ENCODE measurements around the gene SLC52A1. TPM values are rescaled to one million over a fixed set of nuclear protein-coding genes. Genes with fewer than 3 reads are reported as not detected.

The SLC52A1 gene
- total and polyA plus RNA-seq, 2 of the 13 experiments (the other 11 are each of a cell fraction or from before 2014, with no cell fraction given) = 0.03 to 0.13 TPM

- TF ChIP-seq MEIS1 (CRISPR knock-in tag; IDR thresholded peaks at IDR 0.05; ENCODE audit: borderline replicate concordance) (no peak), SRF (IDR thresholded peaks at IDR 0.05; ENCODE audit: low read depth, low read length) (no peak), ZNF646 (CRISPR knock-in tag; IDR thresholded peaks at IDR 0.05) (no peak), SMC3 (IDR thresholded peaks at IDR 0.05; ENCODE audit: low read length) (peak; percentile 65), KDM2A (CRISPR knock-in tag; IDR thresholded peaks at IDR 0.05; ENCODE audit: borderline replicate concordance, low read depth) (no peak; the same call in 1 of the 2 replicates), CTCF (CRISPR knock-in tag; IDR thresholded peaks at IDR 0.05) (peak; percentile 73), RELA (CRISPR knock-in tag; IDR thresholded peaks at IDR 0.05) (no peak), REXO4 (CRISPR knock-in tag; IDR thresholded peaks at IDR 0.05; ENCODE audit: borderline replicate concordance) (no peak), MTF1 (CRISPR knock-in tag; IDR thresholded peaks at IDR 0.05) (no peak), CBX2 (IDR thresholded peaks at IDR 0.05; ENCODE audit: low read depth, low read length) (no peak), CBX2 (CRISPR knock-in tag; IDR thresholded peaks at IDR 0.05; ENCODE audit: low read depth) (no peak), GABPA (IDR thresholded peaks at IDR 0.05; ENCODE audit: low read depth, low read length) (no peak), GABPA (CRISPR knock-in tag; IDR thresholded peaks at IDR 0.05; ENCODE audit: low read depth) (no peak), KDM5A (IDR thresholded peaks at IDR 0.05; ENCODE audit: borderline replicate concordance, low read length) (no peak), ZNF367 (CRISPR knock-in tag; IDR thresholded peaks at IDR 0.05; ENCODE audit: borderline replicate concordance) (no peak), CCDC6 (CRISPR knock-in tag; IDR thresholded peaks at IDR 0.05) (no peak), CBFB (CRISPR knock-in tag; IDR thresholded peaks at IDR 0.05) (no peak), ETV5 (CRISPR knock-in tag; IDR thresholded peaks at IDR 0.05; ENCODE audit: borderline replicate concordance) (no peak), KLF9 (CRISPR knock-in tag; IDR thresholded peaks at IDR 0.05; ENCODE audit: low read depth) (no peak), BCLAF1 (IDR thresholded peaks at IDR 0.05) (no peak)
Observed at GRCh38 chr17:5031365-5032082, 3.7 kb downstream of the SLC52A1 start (continued).

Measured in HepG2 (cell line).